ENCODE data around the gene CENPV.

Gene CENPV

GRCh38 chr17:16358394-16358793, 5.1 kb upstream of the CENPV start:
- DNase-seq = no peak

- DNase-seq = no peak
Measured at GRCh38 chr17:16354585-16354984, 1.3 kb upstream of the CENPV start.

- DNase-seq = peak; percentile 25
Measured at GRCh38 chr17:16352667-16353316, 477 bp downstream of the CENPV start.

- DNase-seq = no peak
Measured at GRCh38 chr17:16352303-16352666, 984 bp downstream of the CENPV start.

DNA sequence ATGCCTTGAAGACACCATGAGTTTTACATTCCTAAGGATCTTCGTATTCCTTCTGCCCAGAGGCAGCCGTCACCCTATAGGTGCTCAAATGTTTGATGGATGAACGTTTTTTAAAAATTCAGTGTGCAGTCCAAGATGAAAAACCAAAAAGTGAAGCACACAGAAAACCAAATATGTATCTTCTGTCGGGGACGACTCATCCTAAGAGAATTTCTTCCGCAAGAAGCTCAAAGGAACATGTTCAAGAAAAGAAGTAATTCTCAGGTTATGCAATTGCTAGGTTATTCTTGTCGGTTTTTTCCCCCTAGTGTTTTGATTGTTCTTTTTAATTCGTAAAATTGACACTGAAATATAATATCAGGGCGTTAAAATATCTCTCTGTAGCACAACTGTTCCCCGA, 1.4 kb downstream of the CENPV start:
- no peak for DNase-seq

GRCh38 chr17:16349431-16349830, 3.8 kb downstream of the CENPV start:
- no peak for DNase-seq

GRCh38 chr17:16348586-16348985, 4.7 kb downstream of the CENPV start:
- DNase-seq = no peak

DNA sequence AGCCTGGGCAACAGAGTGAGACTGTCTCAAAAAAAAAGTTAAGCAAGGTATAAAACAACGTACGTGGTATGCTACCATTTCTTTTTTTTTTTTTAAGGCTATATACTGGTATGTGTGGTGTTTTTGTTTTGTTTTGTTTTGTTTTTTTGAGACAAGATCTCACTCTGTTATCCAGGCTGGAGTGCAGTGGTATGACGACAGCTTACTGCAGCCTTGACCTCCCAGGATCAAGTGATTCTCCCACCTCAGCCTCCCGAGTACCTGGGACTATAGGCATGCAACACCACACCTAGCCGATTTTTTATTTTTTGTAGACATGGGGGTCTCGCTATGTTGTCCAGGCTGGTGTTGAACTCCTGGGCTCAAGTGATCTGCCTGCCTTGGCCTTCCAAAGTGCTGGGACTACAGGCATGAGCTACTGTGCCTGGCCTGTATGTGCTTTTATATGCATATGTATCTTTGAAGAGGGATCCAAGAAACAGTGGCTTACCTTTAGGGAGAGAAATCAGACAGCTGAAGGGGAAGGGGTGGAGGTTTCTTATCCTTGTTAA, 6.5 kb downstream of the CENPV start:
- no peak for DNase-seq

- no peak for DNase-seq
Measured at GRCh38 chr17:16345565-16345964, 7.7 kb downstream of the CENPV start.

DNA sequence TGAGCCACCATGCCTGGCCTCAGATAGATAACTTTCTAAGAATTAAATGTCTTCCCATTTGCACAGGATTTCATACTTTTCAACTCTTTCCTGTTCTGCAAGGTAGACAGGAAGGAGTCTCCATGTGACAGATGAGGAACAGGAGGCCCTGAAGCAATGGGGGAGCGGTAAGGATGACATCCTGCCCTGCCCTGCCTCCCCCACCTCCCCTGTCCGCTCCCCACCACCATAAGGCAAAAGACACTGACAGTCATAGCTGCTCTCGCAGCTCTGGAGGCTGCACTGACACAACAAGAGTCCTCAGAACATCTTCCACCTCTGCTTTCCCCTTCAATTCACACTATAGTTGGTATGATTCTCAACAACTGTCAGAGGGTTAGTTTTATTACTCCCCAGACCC, 9.7 kb downstream of the CENPV start:
- DNase-seq = no peak

GRCh38 chr17:16342979-16343378, 10.3 kb downstream of the CENPV start:
- DNase-seq = no peak

GRCh38 chr17:16339959-16340358, 13.3 kb downstream of the CENPV start:
- DNase-seq = no peak

GRCh38 chr17:16339402-16339801, 13.9 kb downstream of the CENPV start:
- no peak for DNase-seq

GRCh38 chr17:16338391-16338790, 14.9 kb downstream of the CENPV start:
- no peak for DNase-seq

GRCh38 chr17:16329519-16330271, 23.6 kb downstream of the CENPV start:
- DNase-seq = no peak

GRCh38 chr17:16328997-16329396, 24.3 kb downstream of the CENPV start:
- no peak for DNase-seq

GRCh38 chr17:16327018-16327417, 26.3 kb downstream of the CENPV start:
- DNase-seq = no peak

DNA sequence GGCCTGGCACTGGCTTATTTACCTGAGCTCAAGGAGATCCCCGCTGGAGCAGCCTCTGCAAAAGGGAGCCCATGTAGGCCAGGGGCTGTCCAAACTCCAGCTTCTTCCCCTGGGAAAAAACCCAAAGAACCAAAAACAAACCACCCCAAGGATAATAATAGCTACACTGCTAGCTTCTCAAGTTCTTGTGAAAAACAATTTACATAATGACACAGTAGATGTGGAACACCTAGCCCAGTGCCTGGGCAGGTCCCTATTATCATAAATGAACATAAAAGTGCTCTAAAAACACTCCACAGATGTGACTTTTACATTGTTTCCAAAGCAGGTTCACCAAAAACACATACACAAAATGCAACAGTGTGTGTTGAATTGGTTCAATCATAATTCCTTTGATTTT, 27.3 kb downstream of the CENPV start:
- no peak for DNase-seq

GRCh38 chr17:16322636-16323035, 30.6 kb downstream of the CENPV start:
- DNase-seq = no peak

- DNase-seq = no peak
Measured at GRCh38 chr17:16319969-16320368, 33.3 kb downstream of the CENPV start.

GRCh38 chr17:16314859-16315258, 38.4 kb downstream of the CENPV start:
- DNase-seq = no peak

DNA sequence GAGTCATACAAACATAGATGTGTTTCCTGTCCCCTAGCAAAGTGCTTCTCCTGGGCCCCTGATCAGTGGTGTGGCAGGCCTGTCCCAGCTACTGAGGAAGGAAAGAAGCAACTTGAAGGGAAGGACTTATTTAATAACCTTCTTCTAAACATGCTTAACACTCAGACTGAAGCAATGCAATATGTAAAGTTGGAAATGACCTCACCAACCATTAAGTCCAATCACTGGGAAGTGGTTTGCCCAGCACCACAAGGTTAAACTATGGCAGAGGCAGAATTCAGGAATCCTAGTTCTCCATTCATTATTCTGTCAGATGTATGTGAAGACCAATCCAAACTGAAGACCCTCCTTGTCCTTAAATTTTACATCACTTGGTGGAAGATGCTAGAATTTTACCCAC, 39.1 kb downstream of the CENPV start:
- no peak for DNase-seq

- DNase-seq = no peak
Measured at GRCh38 chr17:16313139-16314090, 39.9 kb downstream of the CENPV start.

Measured in CD4-positive, alpha-beta T cell treated with Interleukin-21 for 1 hour (primary cell).